GM21381 (cell line): ENCODE data around the gene DOHH.

ENCODE experiments used
- ATAC-seq: cut with Tn5 transposase; IDR thresholded peaks from one replicate; pipeline ENCODE4 v1.9.1; 2021; ENCODE audit warnings: mild to moderate bottlenecking, moderate library complexity; ENCODE audit not compliant: unreplicated experiment

DOHH gene

GRCh38 chr19:3500429-3501101 lies at the start of gene DOHH:
Gene DOHH, minus strand, starts transcription at chr19:3500674. Its CDS starts 3,860 bp downstream, at chr19:3496814.
- ATAC-seq, result peak; percentile 86

GRCh38 chr19:3549816-3550215 lies 49.3 kb upstream of the DOHH start:
- no peak for ATAC-seq

GRCh38 chr19:3548606-3549005 lies 48.1 kb upstream of the DOHH start:
- ATAC-seq, result no peak

GRCh38 chr19:3547767-3548282 lies 47.4 kb upstream of the DOHH start:
- no peak for ATAC-seq

GRCh38 chr19:3547301-3547731 lies 46.8 kb upstream of the DOHH start:
- ATAC-seq, result no peak

- ATAC-seq, result no peak
Measured at GRCh38 chr19:3546119-3546518, 45.6 kb upstream of the DOHH start.

GRCh38 chr19:3545669-3546034 lies 45.2 kb upstream of the DOHH start:
- no peak for ATAC-seq

- no peak for ATAC-seq
Measured at GRCh38 chr19:3544742-3545668, 44.5 kb upstream of the DOHH start.

- no peak for ATAC-seq
Measured at GRCh38 chr19:3544058-3544376, 43.5 kb upstream of the DOHH start.

- ATAC-seq, result no peak
Measured at GRCh38 chr19:3543150-3544057, 42.9 kb upstream of the DOHH start.

- no peak for ATAC-seq
Measured at GRCh38 chr19:3539756-3540118, 39.3 kb upstream of the DOHH start.

GRCh38 chr19:3538965-3539755 lies 38.7 kb upstream of the DOHH start, which contains the start of gene TEKTIP1:
Gene TEKTIP1, plus strand, starts transcription at chr19:3539174. Its CDS starts 4 bp downstream, at chr19:3539178.
- ATAC-seq, result no peak

- no peak for ATAC-seq
Measured at GRCh38 chr19:3538258-3538929, 37.9 kb upstream of the DOHH start.

GRCh38 chr19:3537438-3538240 lies 37.2 kb upstream of the DOHH start:
- no peak for ATAC-seq

GRCh38 chr19:3537101-3537437 lies 36.6 kb upstream of the DOHH start:
- ATAC-seq, result no peak

GRCh38 chr19:3536429-3537100 lies 36.1 kb upstream of the DOHH start:
- ATAC-seq, result no peak

- ATAC-seq, result no peak
Measured at GRCh38 chr19:3535981-3536380, 35.5 kb upstream of the DOHH start.

GRCh38 chr19:3535563-3535965 lies 35.1 kb upstream of the DOHH start:
- no peak for ATAC-seq

GRCh38 chr19:3535235-3535535 lies 34.7 kb upstream of the DOHH start:
- ATAC-seq, result no peak
